ENCODE data around the gene ANG. TPM values are rescaled to one million over a fixed set of nuclear protein-coding genes. Genes with fewer than 3 reads are reported as not detected.

ANG gene
- total RNA-seq, 1 experiment from 2014 or later, result 0.71 TPM

DNA sequence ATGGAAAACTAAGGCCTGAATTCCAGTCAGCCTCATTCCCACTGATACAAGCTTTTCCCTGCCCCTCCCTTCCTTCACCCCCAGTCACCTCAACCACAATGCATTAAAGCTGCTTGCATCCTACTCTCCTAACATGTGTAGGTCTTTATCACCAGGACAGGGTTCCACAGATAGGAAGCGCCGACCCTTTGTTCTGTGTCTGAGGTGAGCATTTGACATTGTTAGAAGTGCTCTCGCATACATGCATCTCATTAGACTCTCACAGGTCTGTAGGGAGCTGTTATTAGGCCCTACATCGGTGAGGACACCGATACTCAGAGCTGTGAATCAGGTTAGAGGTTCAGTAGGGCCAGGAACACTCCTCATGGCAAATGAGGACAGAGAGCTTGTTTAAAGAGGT, 43.9 kb downstream of the ANG start:
- CTCF ChIA-PET, result no interaction called here
- POLR2A ChIA-PET (ENCODE audit: low non-redundant PET), result no interaction called here
- intact Hi-C loops (cut with micrococcal nuclease; ENCODE audit: unreplicated experiment), result no loop called here

DNA sequence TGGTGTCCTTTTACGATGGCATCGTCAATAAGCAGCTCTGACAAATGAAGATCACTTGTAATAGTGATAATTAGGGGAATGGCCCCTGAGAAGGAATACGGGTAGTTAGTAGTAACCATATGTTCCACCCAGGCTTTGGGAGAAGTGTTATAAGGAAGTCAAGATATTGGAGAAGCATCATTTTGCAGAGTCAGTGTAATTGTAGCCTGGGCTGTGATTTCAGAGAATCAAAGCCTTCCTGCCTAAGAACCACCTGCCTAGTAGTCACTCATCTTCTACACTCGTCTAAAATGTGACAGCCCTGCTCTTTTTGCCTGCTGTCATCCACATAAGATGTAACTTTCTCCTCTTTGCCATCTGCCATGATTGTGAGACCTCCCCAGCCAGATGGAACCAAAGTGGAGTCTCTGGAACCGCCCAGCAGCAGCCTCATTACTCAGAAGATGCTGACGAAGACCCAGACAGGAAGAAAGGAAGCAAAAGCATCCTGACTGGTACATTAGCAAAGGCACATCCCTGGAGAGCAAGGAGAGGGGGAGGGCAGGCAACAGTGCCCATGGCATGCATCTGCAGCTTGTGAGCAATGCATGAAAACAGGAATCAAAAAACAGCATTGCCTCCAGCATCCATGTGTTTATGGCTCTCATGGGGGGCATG, 44.5 kb downstream of the ANG start:
- no TSS peak for BruUV-seq (replicated peaks)
- H3K27ac ChIP-seq (ENCODE audit: low read depth, low read length, poor library complexity, severe bottlenecking), result no peak overlapping the region

More for the DNA sequence above, 43.9 kb downstream of the ANG start:
- no peak for TF ChIP-seq EZH2 (IDR thresholded peaks at IDR 0.05; ENCODE audit: borderline replicate concordance, low read depth, low read length, poor library complexity, severe bottlenecking)
- TF ChIP-seq, protein P1, sequence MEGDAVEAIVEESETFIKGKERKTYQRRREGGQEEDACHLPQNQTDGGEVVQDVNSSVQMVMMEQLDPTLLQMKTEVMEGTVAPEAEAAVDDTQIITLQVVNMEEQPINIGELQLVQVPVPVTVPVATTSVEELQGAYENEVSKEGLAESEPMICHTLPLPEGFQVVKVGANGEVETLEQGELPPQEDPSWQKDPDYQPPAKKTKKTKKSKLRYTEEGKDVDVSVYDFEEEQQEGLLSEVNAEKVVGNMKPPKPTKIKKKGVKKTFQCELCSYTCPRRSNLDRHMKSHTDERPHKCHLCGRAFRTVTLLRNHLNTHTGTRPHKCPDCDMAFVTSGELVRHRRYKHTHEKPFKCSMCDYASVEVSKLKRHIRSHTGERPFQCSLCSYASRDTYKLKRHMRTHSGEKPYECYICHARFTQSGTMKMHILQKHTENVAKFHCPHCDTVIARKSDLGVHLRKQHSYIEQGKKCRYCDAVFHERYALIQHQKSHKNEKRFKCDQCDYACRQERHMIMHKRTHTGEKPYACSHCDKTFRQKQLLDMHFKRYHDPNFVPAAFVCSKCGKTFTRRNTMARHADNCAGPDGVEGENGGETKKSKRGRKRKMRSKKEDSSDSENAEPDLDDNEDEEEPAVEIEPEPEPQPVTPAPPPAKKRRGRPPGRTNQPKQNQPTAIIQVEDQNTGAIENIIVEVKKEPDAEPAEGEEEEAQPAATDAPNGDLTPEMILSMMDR (conservative IDR thresholded peaks at IDR 0.05; ENCODE audit: low read depth, low read length), result no peak
- Histone ChIP-seq H3K27ac (ENCODE audit: low read depth, low read length, poor library complexity, severe bottlenecking) (no peak overlapping the region), H3K9me3 (ENCODE audit: low read depth, low read length, poor library complexity, severe bottlenecking) (no peaks in the 10 kb centered on the region), H3K4me1 (ENCODE audit: insufficient read depth, low read length, poor library complexity, severe bottlenecking) (no peaks in the 10 kb centered on the region), H3K27me3 (replicated peaks; ENCODE audit: insufficient read depth, low read depth, low read length, poor library complexity) (peaks cover 18% of the 10 kb centered on the region), H3K36me3 (ENCODE audit: insufficient read depth, low read length, poor library complexity, severe bottlenecking) (no peaks in the 10 kb centered on the region), H3K4me3 (ENCODE audit: low read depth, low read length, poor library complexity, severe bottlenecking) (no peak overlapping the region)
- no TSS peak for BruUV-seq (replicated peaks)
- DNase-seq (ENCODE audit: low spot score), result no peak

DNA sequence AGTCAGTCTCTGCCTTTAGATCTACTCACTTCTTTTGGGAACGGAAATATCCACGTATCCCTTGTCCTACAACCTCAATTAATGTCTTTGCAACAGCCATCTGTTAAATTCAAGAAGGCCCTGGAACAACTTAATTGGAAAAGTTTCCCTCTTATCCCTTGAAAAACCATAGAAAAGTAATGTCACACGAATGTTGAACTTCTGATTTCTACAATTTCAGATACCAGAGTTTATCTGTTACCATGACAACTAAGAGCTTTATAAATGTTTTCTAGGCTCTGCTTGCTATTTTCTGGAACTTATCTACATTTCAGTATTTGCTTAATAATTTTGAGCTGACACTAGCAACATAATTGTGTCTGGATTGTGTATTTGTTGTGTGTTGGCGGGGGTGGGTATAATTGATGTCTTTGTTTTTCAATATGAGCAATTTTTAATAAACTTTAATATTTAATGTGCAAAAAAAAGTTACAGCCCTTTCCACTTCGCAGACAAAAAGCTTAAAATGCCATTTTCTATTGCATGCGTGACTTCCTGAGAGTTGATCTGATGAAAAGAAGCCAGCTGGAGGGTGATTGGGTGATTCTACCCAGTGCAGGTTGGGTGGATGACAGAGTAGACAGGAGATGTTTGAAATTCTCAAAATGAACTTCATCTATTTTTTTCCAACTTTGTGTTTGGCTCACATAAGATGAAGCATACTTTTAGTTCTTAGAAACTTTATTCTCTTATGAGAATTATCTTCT, 45.3 kb downstream of the ANG start:
- Histone ChIP-seq H3K27ac (ENCODE audit: low read depth, low read length, poor library complexity, severe bottlenecking) (no peak overlapping the region), H3K4me3 (ENCODE audit: low read depth, low read length, poor library complexity, severe bottlenecking) (no peak overlapping the region), H3K36me3 (ENCODE audit: insufficient read depth, low read length, poor library complexity, severe bottlenecking) (no peaks in the 10 kb centered on the region), H3K4me1 (ENCODE audit: insufficient read depth, low read length, poor library complexity, severe bottlenecking) (no peaks in the 10 kb centered on the region), H3K27me3 (replicated peaks; ENCODE audit: insufficient read depth, low read depth, low read length, poor library complexity) (peaks cover 7% of the 10 kb centered on the region), H3K9me3 (ENCODE audit: low read depth, low read length, poor library complexity, severe bottlenecking) (no peaks in the 10 kb centered on the region)
- ChIA-PET POLR2A (ENCODE audit: low non-redundant PET) (no interaction called here), CTCF (no interaction called here)
- DNase-seq (ENCODE audit: low spot score), result no peak
- no TSS peak for BruUV-seq (replicated peaks)
- TF ChIP-seq EZH2 (IDR thresholded peaks at IDR 0.05; ENCODE audit: borderline replicate concordance, low read depth, low read length, poor library complexity, severe bottlenecking), result no peak
- TF ChIP-seq, protein P1 (conservative IDR thresholded peaks at IDR 0.05; ENCODE audit: low read depth, low read length), result no peak
- intact Hi-C loops (cut with micrococcal nuclease; ENCODE audit: unreplicated experiment), result no loop called here

More for the DNA sequence above, 44.5 kb downstream of the ANG start:
- TF ChIP-seq, protein P1 (conservative IDR thresholded peaks at IDR 0.05; ENCODE audit: low read depth, low read length), result no peak
- TF ChIP-seq EZH2 (IDR thresholded peaks at IDR 0.05; ENCODE audit: borderline replicate concordance, low read depth, low read length, poor library complexity, severe bottlenecking), result no peak
- peaks cover 13% of the 10 kb centered on the region for H3K27me3 ChIP-seq (replicated peaks; ENCODE audit: insufficient read depth, low read depth, low read length, poor library complexity)
- CTCF ChIA-PET, result no interaction called here
- H3K9me3 ChIP-seq (ENCODE audit: low read depth, low read length, poor library complexity, severe bottlenecking), result no peaks in the 10 kb centered on the region
- no peaks in the 10 kb centered on the region for H3K4me1 ChIP-seq (ENCODE audit: insufficient read depth, low read length, poor library complexity, severe bottlenecking)
- intact Hi-C loops (cut with micrococcal nuclease; ENCODE audit: unreplicated experiment), result no loop called here
- H3K4me3 ChIP-seq (ENCODE audit: low read depth, low read length, poor library complexity, severe bottlenecking), result no peak overlapping the region
- POLR2A ChIA-PET (ENCODE audit: low non-redundant PET), result no interaction called here
- H3K36me3 ChIP-seq (ENCODE audit: insufficient read depth, low read length, poor library complexity, severe bottlenecking), result no peaks in the 10 kb centered on the region
- DNase-seq (ENCODE audit: low spot score), result no peak

Measured in A673 (cell line).